T-helper 2 cell treated with Interferon-gamma antibody and Interleukin-4, amounts not matched to agents 5 μg/mL and 100 μg/mL, for 36 hours (primary cell): ENCODE results near the gene CCR5.

Experiments used
- DNase-seq: peaks from one replicate; pipeline ENCODE4 v3.0.0; 2021; ENCODE audit warnings: low spot score
- H3K27ac Mint-ChIP-seq: one replicate; pipeline ENCODE4 v1.8.0; 2021; ENCODE audit warnings: mild to moderate bottlenecking, mixed read lengths
- H3K27me3 Mint-ChIP-seq: one replicate; pipeline ENCODE4 v1.8.0; 2021; ENCODE audit warnings: low read depth, mixed read lengths
- H3K36me3 Mint-ChIP-seq: one replicate; pipeline ENCODE4 v1.8.0; 2021; ENCODE audit warnings: low read depth, mixed read lengths
- H3K4me1 Mint-ChIP-seq: one replicate; pipeline ENCODE4 v1.8.0; 2021; ENCODE audit warnings: low read depth, mixed read lengths
- H3K4me3 Mint-ChIP-seq: one replicate; pipeline ENCODE4 v1.8.0; 2022; ENCODE audit warnings: mild to moderate bottlenecking, moderate library complexity, mixed read lengths
- H3K9me3 Mint-ChIP-seq: one replicate; pipeline ENCODE4 v1.8.0; 2021; ENCODE audit warnings: mixed read lengths

Gene CCR5

DNA sequence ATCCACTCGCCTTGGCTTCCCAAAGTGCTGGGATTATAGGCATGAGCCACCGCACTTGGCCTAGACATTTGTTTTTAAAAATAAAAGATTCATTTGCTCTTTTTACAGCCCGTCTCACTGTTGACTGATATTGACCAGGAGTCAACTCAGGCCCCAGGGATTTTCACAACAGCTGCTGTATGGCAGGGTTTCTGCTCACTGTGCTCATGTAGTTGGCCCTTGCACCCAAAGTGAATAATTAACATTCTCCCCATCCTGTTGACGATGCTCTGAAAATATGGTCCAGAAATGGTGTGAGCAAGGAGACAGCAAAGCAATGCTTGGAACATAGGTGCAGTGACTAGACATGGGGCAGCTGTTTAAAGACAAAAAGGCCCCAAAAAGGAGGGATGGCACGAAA, 2.9 kb upstream of the CCR5 start:
- Mint-ChIP-seq H3K4me3 (no peak overlapping the region), H3K36me3 (peaks cover 6% of the 10 kb centered on the region), H3K4me1 (peaks cover 57% of the 10 kb centered on the region), H3K27me3 (peaks cover 52% of the 10 kb centered on the region), H3K27ac (no peak overlapping the region), H3K9me3 (no peaks in the 10 kb centered on the region)
- DNase-seq: no peak

DNA sequence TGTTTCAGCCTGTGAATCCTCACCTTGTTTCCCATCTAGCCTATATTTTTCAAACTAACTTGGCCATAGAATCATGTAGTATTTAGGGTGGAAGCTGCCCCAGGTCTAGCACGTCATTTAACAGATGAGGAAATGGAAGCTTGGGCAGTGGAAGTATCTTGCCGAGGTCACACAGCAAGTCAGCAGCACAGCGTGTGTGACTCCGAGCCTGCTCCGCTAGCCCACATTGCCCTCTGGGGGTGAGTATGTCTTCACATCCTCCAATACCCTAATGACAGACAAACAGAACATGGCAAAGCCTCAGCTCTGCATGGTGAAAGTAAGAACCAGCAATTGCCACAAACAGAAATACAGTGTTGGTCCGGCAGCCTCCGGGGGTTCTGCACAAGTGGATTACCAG, 2.2 kb upstream of the CCR5 start:
- H3K4me3 Mint-ChIP-seq: no peak overlapping the region
- peak overlapping the region; percentile 19 for H3K27ac Mint-ChIP-seq
- H3K27me3 Mint-ChIP-seq: peaks cover 55% of the 10 kb centered on the region
- DNase-seq: peak; percentile 21
- H3K4me1 Mint-ChIP-seq: peaks cover 56% of the 10 kb centered on the region
- no peaks in the 10 kb centered on the region for H3K9me3 Mint-ChIP-seq
- H3K36me3 Mint-ChIP-seq: peaks cover 6% of the 10 kb centered on the region

DNA sequence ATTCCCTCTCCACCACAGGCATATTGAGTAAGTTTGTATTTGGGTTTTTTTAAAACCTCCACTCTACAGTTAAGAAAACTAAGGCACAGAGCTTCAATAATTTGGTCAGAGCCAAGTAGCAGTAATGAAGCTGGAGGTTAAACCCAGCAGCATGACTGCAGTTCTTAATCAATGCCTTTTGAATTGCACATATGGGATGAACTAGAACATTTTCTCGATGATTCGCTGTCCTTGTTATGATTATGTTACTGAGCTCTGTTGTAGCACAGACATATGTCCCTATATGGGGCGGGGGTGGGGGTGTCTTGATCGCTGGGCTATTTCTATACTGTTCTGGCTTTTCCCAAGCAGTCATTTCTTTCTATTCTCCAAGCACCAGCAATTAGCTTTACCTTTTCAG, 1.6 kb upstream of the CCR5 start:
- H3K27ac Mint-ChIP-seq: peak overlapping the region; percentile 84
- peaks cover 6% of the 10 kb centered on the region for H3K36me3 Mint-ChIP-seq
- DNase-seq: no peak
- H3K4me3 Mint-ChIP-seq: peak overlapping the region; percentile 59
- H3K27me3 Mint-ChIP-seq: peaks cover 53% of the 10 kb centered on the region
- no peaks in the 10 kb centered on the region for H3K9me3 Mint-ChIP-seq
- H3K4me1 Mint-ChIP-seq: peaks cover 53% of the 10 kb centered on the region

DNA sequence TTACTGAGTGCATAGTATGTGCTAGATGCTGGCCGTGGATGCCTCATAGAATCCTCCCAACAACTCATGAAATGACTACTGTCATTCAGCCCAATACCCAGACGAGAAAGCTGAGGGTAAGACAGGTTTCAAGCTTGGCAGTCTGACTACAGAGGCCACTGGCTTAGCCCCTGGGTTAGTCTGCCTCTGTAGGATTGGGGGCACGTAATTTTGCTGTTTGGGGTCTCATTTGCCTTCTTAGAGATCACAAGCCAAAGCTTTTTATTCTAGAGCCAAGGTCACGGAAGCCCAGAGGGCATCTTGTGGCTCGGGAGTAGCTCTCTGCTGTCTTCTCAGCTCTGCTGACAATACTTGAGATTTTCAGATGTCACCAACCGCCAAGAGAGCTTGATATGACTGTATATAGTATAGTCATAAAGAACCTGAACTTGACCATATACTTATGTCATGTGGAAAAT, 1.0 kb upstream of the CCR5 start:
- Mint-ChIP-seq H3K27ac (peak overlapping the region; percentile 84), H3K36me3 (peaks cover 8% of the 10 kb centered on the region), H3K4me1 (peaks cover 58% of the 10 kb centered on the region), H3K27me3 (peaks cover 54% of the 10 kb centered on the region), H3K4me3 (peak overlapping the region; percentile 59), H3K9me3 (no peaks in the 10 kb centered on the region)
- peak; percentile 65 for DNase-seq

DNA sequence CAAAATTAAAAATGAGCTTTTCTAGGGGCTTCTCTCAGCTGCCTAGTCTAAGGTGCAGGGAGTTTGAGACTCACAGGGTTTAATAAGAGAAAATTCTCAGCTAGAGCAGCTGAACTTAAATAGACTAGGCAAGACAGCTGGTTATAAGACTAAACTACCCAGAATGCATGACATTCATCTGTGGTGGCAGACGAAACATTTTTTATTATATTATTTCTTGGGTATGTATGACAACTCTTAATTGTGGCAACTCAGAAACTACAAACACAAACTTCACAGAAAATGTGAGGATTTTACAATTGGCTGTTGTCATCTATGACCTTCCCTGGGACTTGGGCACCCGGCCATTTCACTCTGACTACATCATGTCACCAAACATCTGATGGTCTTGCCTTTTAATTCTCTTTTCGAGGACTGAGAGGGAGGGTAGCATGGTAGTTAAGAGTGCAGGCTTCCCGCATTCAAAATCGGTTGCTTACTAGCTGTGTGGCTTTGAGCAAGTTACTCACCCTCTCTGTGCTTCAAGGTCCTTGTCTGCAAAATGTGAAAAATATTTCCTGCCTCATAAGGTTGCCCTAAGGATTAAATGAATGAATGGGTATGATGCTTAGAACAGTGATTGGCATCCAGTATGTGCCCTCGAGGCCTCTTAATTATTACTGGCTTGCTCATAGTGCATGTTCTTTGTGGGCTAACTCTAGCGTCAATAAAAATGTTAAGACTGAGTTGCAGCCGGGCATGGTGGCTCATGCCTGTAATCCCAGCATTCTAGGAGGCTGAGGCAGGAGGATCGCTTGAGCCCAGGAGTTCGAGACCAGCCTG, 984 bp downstream of the CCR5 start:
- H3K27ac Mint-ChIP-seq: peak overlapping the region; percentile 84
- H3K4me1 Mint-ChIP-seq: peaks cover 61% of the 10 kb centered on the region
- no peaks in the 10 kb centered on the region for H3K9me3 Mint-ChIP-seq
- H3K36me3 Mint-ChIP-seq: peaks cover 5% of the 10 kb centered on the region
- H3K27me3 Mint-ChIP-seq: peaks cover 50% of the 10 kb centered on the region
- DNase-seq: no peak
- peak overlapping the region; percentile 70 for H3K4me3 Mint-ChIP-seq

DNA sequence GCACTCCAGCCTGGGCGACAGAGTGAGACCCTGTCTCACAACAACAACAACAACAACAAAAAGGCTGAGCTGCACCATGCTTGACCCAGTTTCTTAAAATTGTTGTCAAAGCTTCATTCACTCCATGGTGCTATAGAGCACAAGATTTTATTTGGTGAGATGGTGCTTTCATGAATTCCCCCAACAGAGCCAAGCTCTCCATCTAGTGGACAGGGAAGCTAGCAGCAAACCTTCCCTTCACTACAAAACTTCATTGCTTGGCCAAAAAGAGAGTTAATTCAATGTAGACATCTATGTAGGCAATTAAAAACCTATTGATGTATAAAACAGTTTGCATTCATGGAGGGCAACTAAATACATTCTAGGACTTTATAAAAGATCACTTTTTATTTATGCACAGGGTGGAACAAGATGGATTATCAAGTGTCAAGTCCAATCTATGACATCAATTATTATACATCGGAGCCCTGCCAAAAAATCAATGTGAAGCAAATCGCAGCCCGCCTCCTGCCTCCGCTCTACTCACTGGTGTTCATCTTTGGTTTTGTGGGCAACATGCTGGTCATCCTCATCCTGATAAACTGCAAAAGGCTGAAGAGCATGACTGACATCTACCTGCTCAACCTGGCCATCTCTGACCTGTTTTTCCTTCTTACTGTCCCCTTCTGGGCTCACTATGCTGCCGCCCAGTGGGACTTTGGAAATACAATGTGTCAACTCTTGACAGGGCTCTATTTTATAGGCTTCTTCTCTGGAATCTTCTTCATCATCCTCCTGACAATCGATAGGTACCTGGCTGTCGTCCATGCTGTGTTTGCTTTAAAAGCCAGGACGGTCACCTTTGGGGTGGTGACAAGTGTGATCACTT, 2.0 kb downstream of the CCR5 start:
- Mint-ChIP-seq H3K4me1 (peaks cover 60% of the 10 kb centered on the region), H3K27ac (peak overlapping the region; percentile 16), H3K9me3 (no peaks in the 10 kb centered on the region), H3K36me3 (peaks cover 4% of the 10 kb centered on the region), H3K4me3 (peak overlapping the region; percentile 50), H3K27me3 (peaks cover 53% of the 10 kb centered on the region)
- no peak for DNase-seq

DNA sequence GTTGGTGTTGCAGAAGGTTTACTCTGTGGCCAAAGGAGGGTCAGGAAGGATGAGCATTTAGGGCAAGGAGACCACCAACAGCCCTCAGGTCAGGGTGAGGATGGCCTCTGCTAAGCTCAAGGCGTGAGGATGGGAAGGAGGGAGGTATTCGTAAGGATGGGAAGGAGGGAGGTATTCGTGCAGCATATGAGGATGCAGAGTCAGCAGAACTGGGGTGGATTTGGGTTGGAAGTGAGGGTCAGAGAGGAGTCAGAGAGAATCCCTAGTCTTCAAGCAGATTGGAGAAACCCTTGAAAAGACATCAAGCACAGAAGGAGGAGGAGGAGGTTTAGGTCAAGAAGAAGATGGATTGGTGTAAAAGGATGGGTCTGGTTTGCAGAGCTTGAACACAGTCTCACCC, 4.0 kb downstream of the CCR5 start:
- Mint-ChIP-seq H3K27ac (no peak overlapping the region), H3K4me1 (peaks cover 44% of the 10 kb centered on the region), H3K27me3 (peaks cover 48% of the 10 kb centered on the region), H3K9me3 (no peaks in the 10 kb centered on the region), H3K36me3 (peaks cover 2% of the 10 kb centered on the region), H3K4me3 (no peak overlapping the region)
- no peak for DNase-seq

DNA sequence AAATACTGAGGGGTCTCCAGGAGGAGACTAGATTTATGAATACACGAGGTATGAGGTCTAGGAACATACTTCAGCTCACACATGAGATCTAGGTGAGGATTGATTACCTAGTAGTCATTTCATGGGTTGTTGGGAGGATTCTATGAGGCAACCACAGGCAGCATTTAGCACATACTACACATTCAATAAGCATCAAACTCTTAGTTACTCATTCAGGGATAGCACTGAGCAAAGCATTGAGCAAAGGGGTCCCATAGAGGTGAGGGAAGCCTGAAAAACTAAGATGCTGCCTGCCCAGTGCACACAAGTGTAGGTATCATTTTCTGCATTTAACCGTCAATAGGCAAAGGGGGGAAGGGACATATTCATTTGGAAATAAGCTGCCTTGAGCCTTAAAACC, 4.5 kb downstream of the CCR5 start:
- Mint-ChIP-seq H3K4me1 (peaks cover 42% of the 10 kb centered on the region), H3K4me3 (peak overlapping the region; percentile 8), H3K27ac (no peak overlapping the region), H3K27me3 (peaks cover 50% of the 10 kb centered on the region), H3K36me3 (peaks cover 2% of the 10 kb centered on the region), H3K9me3 (no peaks in the 10 kb centered on the region)
- DNase-seq: no peak

DNA sequence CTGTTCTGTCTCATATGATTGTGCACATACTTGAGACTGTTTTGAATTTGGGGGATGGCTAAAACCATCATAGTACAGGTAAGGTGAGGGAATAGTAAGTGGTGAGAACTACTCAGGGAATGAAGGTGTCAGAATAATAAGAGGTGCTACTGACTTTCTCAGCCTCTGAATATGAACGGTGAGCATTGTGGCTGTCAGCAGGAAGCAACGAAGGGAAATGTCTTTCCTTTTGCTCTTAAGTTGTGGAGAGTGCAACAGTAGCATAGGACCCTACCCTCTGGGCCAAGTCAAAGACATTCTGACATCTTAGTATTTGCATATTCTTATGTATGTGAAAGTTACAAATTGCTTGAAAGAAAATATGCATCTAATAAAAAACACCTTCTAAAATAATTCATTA, 5.1 kb downstream of the CCR5 start:
- H3K27ac Mint-ChIP-seq: no peak overlapping the region
- peaks cover 52% of the 10 kb centered on the region for H3K27me3 Mint-ChIP-seq
- H3K4me1 Mint-ChIP-seq: peaks cover 43% of the 10 kb centered on the region
- peaks cover 2% of the 10 kb centered on the region for H3K36me3 Mint-ChIP-seq
- H3K4me3 Mint-ChIP-seq: no peak overlapping the region
- DNase-seq: no peak
- H3K9me3 Mint-ChIP-seq: no peaks in the 10 kb centered on the region

DNA sequence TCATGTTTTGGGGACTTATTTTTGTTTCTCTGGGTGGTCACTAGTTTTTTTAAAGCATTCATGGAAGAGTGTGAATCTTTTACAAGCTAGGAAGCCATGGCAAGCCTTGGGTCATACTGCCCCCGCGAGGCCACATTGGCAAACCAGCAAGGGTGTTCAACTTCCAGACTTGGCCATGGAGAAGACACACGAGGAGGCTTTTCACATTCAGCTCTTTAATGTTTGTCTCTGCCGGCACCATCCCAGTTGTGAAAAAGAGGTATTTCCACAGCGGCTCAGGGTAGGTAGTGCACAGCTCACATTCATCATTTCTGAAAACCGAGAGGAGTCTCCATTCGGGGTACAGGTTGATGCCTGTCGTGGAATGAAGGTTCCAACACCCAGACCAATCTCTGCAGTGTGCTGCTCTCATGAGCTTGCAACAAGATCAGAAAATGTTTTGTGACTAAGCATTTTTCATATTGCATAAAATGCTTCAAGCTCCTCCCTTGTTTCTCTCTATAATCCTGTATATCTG, 7.7 kb downstream of the CCR5 start:
- no peaks in the 10 kb centered on the region for H3K9me3 Mint-ChIP-seq
- peaks cover 49% of the 10 kb centered on the region for H3K27me3 Mint-ChIP-seq
- H3K4me3 Mint-ChIP-seq: no peak overlapping the region
- peak; percentile 40 for DNase-seq
- H3K27ac Mint-ChIP-seq: no peak overlapping the region
- H3K4me1 Mint-ChIP-seq: peaks cover 34% of the 10 kb centered on the region
- H3K36me3 Mint-ChIP-seq: peaks cover 2% of the 10 kb centered on the region

DNA sequence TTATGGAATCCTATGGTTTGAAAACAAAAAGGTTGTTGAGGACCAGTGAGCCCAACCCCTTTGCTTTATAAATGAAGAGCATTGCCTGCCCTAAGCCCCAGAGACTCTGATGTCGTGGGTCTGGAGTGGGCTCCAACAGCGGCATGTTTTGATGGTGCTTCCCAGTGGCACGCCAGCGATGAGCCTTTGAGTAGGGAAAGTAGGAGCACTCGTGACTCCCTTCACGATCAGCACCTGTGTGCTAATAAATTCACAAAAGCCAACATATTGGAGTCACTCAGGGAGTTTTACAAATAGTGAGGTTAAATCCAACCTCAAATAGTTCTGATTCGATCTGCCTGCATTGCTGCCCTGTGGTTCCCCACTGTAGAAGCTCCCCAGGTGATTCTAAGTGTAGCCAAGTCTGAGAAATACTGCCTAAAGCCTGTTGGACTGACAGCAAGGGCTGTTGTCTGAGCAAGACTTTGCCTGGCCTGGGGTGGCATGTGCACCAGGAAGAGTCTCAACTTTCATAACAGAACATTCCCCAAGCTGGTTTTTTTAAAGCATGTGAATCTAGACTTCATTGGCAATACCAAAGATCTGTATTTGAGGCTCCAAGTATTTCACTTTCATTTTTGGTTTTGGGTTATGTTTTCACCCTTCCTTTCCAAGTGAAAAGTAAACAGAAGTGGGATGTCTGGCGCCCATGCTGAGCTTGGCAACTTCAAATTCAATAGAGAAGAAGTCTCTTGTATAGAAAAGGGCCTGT, 9.9 kb downstream of the CCR5 start:
- peak; percentile 7 for DNase-seq
- H3K27me3 Mint-ChIP-seq: peaks cover 44% of the 10 kb centered on the region
- peak overlapping the region; percentile 62 for H3K27ac Mint-ChIP-seq
- peaks cover 31% of the 10 kb centered on the region for H3K4me1 Mint-ChIP-seq
- peak overlapping the region; percentile 62 for H3K4me3 Mint-ChIP-seq
- no peaks in the 10 kb centered on the region for H3K9me3 Mint-ChIP-seq
- no peaks in the 10 kb centered on the region for H3K36me3 Mint-ChIP-seq

DNA sequence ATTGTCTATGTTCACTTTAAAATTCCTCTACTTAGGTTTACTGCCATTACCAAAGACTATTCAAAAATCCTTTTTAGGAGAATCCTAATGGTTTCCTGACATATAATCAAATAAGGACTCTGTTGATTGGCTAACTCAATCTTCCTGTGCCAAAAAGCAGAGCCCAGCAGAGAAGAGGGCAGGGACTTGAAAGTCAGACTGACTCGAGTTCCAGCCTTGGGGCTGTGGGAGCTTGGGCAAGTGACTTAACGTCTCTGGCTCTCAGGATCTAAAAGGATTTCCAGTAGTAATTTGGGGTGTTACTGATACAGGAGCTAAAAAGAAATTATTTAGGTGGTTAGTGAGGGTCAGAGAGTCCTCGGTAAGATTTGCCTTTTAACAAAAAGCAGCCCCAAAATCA, 10.9 kb downstream of the CCR5 start:
- Mint-ChIP-seq H3K4me3 (no peak overlapping the region), H3K27ac (no peak overlapping the region), H3K9me3 (no peaks in the 10 kb centered on the region), H3K36me3 (no peaks in the 10 kb centered on the region), H3K4me1 (peaks cover 30% of the 10 kb centered on the region), H3K27me3 (peaks cover 44% of the 10 kb centered on the region)
- DNase-seq: no peak

DNA sequence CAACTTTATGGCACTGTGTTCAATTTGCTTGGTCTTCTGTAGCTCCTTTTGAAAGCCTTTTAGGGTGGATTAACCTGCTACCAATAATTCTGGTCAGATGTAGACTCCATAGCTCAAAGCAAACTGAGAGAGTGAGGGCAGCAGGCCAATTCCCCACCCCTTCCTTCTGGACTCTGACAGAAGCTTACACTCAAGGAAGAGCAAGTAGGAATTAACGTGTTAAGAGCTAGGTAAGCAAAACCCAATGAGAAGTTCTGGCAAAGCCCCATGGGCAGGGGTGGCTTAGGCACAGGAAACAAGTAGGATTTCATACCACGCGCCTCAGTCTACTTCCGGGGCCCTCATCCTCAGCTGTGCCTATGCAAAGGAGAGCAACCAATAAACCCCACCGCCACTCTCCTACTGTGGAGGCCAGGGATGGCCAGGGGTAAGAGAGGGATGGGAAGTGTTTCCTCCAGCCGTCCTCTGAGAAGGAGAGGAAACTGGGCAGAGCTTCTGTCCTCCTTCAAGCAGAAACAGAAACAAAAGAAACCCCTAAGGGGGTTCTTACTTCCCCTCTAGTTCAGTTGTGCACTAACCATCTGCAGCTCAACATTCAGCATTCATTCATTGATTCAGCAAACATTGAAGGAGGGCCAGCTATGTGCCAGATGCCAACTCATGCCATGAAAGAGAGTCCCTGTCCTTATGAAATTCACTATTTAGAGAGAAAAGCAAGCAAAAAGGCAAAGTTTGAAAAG, 12.6 kb downstream of the CCR5 start:
- Mint-ChIP-seq H3K4me1 (peaks cover 28% of the 10 kb centered on the region), H3K27me3 (peaks cover 37% of the 10 kb centered on the region), H3K9me3 (no peaks in the 10 kb centered on the region), H3K27ac (no peak overlapping the region), H3K4me3 (no peak overlapping the region), H3K36me3 (no peaks in the 10 kb centered on the region)
- no peak for DNase-seq
